ENCODE data around the gene C2CD2.

DNA sequence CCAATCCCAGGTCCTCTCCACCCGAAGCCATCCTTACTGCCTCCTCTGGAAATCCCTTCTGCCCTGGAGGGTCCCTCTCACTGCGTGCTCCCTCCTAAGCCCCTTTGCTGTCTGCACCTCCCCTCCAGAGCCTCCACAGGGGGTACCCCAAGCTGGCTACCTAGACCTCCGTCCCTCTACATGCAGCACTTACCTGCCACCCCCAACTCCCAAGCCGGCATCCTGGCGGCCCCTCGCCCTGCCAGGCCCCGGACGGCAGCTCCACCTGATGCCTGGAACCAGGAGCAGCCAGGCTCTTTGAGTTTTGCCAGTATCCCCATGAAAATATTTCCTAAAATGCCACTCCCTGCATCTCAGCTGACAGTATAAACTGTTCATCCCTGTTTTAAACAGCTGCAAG lies 78.7 kb downstream of the C2CD2 start:
- TF ChIP-seq, protein P1, sequence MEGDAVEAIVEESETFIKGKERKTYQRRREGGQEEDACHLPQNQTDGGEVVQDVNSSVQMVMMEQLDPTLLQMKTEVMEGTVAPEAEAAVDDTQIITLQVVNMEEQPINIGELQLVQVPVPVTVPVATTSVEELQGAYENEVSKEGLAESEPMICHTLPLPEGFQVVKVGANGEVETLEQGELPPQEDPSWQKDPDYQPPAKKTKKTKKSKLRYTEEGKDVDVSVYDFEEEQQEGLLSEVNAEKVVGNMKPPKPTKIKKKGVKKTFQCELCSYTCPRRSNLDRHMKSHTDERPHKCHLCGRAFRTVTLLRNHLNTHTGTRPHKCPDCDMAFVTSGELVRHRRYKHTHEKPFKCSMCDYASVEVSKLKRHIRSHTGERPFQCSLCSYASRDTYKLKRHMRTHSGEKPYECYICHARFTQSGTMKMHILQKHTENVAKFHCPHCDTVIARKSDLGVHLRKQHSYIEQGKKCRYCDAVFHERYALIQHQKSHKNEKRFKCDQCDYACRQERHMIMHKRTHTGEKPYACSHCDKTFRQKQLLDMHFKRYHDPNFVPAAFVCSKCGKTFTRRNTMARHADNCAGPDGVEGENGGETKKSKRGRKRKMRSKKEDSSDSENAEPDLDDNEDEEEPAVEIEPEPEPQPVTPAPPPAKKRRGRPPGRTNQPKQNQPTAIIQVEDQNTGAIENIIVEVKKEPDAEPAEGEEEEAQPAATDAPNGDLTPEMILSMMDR (IDR thresholded peaks at IDR 0.05): no peak
- no peak for TF ChIP-seq POLR2A (IDR thresholded peaks at IDR 0.05)

All from Peyer's patch (tissue), 4 donors.